Activated CD4-positive, alpha-beta T cell treated with anti-CD3 and anti-CD28 coated beads for 48 hours (primary cell): ENCODE data around the gene GNRH2.
"Not testable (repeated sequence)": the region's sequence is repeated elsewhere in the genome, so short reads cannot be mapped to it uniquely, and the experiment has no call there.

Experiments used
- DNase-seq: peaks from one replicate; pipeline ENCODE4 v3.0.0-alpha.2; 2020

GNRH2 gene, protein sequence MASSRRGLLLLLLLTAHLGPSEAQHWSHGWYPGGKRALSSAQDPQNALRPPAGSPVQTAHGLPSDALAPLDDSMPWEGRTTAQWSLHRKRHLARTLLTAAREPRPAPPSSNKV

GRCh38 chr20:3043322-3043721 lies at the start of gene GNRH2:
GNRH2 (plus strand) TSS chr20:3043622; CDS start chr20:3044415, 793 bp downstream.
- DNase-seq, result no peak

- no peak for DNase-seq
These were observed 47.6 kb upstream of the GNRH2 start for GRCh38 chr20:2995796-2996195.

DNA sequence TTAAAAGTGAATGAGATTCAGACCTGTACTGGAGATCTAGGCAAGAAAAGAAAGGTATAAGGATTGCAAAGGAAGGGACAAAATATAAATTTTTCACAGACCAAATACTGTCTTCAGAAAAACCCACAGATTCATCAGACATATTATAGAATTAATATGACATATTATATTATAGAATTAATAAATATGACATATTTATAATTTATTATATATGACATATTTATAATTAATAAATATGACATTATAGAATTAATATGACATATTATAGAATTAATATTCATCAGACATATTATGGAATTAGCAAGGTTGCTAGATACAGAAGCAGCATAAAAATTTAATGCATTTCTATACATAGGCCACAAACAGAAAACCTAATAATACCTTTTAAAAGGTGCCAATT lies 44.7 kb upstream of the GNRH2 start:
- DNase-seq, result no peak

- no peak for DNase-seq
These were observed 42.4 kb upstream of the GNRH2 start for GRCh38 chr20:3000852-3001523.

GRCh38 chr20:3003416-3003815 lies 40.0 kb upstream of the GNRH2 start:
- DNase-seq, result no peak

DNA sequence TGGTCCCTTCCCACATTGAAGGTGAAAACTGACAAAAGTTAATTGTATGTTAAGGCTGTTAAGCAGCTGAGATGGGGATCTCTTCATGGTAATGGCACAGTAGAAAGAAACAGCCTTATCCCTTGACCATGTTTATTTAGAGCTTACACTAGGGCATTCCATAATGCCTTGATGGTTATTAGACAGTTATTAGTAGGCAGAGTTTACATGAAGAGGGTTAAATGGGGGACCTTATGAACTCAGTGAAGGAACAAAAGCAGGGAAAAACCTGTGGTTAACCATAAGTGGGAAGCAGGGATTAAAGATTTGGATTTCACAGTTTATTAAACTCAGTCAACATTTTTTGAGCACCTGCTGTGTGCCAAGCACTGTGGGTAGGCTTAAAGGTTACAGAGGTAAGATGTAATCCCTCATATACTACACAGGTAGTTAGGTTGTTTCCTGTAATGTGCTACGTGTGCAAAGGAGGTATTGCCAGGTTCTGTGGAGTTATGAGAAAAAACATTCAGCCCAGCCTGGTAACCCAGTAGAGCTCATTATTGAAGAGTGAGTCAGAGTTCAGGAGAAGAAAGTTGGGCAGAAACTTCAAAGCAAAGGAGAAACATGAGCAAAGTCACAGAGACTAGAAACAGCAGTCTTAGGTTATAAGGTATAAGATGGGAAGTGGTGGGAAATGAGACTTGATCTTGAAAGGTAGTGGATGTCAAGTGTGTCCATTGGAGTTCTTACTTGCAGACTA lies 32.3 kb upstream of the GNRH2 start:
- peak; percentile 46 for DNase-seq

DNA sequence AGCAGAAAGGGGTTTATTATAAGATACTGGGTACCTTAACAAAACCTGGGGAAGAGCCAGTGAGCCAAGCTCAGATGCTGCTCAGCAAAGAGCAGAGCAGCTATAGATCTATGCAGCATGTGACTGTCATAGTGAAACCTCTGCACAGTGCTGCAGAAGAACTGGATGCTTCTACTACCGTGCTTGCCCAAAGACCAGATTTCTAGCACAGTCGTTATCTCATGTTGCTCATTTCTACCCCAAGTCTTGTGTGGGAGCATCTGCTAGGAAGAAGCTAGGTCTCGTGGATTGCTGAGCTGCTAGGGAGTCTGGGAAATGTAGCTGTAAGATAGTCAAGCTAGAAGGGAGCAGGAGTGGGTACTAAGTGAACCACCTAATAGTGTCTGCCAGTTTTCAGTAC lies 31.7 kb upstream of the GNRH2 start:
- peak; percentile 62 for DNase-seq

GRCh38 chr20:3013771-3014170 lies 29.7 kb upstream of the GNRH2 start:
- DNase-seq, result peak; percentile 33

DNA sequence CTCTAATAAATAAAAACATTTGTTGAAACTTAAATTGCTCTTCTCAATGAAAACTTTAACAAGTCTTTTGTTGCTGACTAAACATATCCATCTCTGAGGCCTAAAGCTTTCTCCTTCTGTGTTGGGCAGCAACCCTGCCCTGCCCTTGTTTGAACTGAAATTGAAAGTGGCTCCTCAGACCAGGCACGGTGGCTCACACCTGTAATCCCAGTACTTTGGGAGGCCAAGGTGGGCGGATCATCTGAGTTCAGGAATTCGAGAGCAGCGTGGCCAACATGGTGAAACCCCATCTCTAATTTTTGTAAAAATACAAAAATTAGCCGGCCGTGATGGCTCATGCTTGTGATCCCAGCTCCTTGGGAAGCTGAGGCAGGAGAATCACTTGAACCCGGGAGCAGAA lies 29.2 kb upstream of the GNRH2 start:
- peak; percentile 61 for DNase-seq

GRCh38 chr20:3014662-3015061 lies 28.8 kb upstream of the GNRH2 start:
- peak; percentile 74 for DNase-seq

- DNase-seq, result peak; percentile 36
These were observed 28.1 kb upstream of the GNRH2 start for GRCh38 chr20:3015302-3015701.

DNA sequence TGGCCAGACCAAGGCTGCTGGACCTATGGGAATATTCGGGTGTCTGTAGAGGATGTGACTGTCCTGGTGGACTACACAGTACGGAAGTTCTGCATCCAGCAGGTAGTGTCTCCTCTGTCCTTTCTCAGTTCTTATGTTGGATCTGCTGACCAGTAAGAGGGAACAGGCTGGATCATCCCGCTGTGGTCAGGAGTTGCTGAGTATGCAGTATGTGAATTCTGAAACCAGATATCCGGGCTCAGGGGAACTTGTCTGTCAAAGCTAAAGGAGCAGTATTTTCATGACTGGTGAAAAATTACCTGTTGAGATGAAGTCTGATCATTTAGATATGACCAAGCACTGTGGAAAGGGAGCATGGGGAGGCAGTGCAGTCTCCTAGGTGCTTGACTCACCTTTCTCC lies 22.1 kb upstream of the GNRH2 start:
- no peak for DNase-seq

DNA sequence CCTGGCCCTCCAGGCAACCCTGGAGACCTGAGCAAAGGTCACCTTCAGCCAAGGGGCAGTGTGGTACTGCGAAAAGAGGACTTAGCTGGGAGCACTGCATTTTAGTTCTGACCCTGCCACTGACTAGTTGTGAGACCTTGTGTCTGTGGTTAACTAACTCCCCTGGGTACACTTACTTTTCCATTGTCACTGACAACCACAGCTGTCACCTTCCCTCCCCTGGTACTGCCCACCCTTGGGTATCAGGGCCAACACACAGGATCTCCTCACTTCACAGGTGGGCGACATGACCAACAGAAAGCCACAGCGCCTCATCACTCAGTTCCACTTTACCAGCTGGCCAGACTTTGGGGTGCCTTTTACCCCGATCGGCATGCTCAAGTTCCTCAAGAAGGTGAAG lies 21.6 kb upstream of the GNRH2 start:
- no peak for DNase-seq

- DNase-seq, result not testable (repeated sequence)
These were observed 20.6 kb upstream of the GNRH2 start for GRCh38 chr20:3022559-3023490.

- no peak for DNase-seq
These were observed 15.4 kb upstream of the GNRH2 start for GRCh38 chr20:3027987-3028386.

DNA sequence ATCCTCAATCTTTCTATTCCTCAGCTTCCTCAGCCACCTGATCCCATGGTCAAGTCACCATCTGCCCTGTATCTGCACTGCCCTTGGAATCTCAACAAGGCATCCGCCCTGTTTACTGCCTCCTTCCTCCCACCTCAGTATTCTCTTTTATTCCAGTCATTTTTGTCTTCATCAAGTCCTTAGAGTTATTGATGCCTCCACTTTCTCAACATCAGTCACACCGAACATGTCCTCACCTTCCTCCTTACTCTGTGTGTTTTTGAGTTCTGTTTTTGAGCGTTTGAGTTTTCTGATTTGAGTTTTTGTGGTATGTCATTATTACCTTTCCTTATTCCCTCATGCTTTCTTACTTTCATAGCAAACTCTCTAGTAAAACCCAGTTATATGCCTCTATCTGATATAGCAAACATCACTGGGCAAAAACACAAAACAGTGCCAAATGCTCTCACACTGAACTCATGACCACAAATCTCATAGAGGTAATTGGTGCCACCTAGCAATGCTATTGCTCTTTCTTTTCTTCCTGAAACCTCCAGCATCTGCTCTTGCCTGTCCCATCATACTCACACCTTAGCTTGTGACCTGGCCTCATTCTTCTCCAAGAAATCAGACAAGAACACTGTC lies 11.8 kb upstream of the GNRH2 start:
- DNase-seq, result no peak

DNA sequence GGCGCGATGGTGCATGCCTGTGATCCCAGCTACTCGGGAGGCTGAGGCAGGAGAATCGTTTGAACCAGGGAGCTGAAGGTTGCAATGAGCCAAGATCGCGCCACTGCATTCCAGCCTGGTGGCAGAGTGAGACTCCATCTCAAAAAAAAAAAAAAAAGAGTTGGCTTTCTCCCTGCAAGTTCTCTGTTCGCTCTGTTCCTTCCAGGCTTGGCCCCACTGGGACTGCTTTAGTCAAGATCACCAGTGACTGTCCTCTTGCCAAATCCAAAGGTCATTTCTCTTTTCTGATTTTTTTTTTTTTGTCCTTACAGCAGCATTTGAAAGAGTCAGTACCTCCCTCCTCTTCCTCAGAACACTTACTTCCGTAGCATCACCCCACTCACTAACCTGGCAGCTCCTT lies 10.8 kb upstream of the GNRH2 start:
- no peak for DNase-seq

DNA sequence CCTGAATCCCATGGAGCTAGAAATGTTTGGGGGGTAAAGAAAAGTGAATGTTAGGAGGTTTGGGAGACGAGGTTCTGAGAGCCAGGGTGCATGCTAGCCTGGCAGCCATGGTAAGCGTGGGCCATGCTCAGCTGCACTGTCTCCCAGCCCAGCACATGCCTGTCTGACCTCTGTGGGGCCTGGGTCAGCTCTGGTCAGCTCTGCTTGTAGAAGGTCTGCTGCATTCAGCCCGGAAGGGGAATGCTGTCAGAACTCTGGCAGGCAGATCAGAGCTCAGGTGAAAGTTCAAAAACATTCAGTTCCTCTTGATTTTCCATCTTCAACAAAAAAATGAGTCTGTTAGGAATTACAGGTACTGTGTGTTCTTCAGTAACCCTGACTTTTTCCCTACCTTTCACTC lies 5.8 kb upstream of the GNRH2 start:
- DNase-seq, result no peak

DNA sequence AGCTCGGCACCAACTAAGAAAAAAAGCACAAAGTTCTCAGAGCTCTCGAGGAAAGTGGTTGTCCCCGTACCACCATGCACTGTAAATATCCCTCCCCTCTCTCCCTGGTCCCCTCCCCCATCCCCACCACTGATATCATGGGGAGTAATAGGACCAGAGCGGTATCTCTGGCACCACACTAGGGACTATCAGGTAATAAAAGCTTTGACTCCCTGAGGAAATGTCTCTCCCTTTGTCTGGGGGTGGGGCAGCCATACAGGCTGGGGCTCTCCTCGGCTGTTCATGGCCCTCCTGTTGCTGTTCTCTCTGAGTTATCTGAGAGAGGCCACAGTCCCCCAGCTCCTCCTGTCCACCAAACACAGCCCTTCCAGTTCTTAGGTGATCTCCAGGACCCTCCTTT lies 5.0 kb upstream of the GNRH2 start:
- DNase-seq, result no peak

- no peak for DNase-seq
These were observed 4.0 kb upstream of the GNRH2 start for GRCh38 chr20:3039426-3039825.

- no peak for DNase-seq
These were observed 3.3 kb upstream of the GNRH2 start for GRCh38 chr20:3040086-3040485.

GRCh38 chr20:3041854-3042409 lies 1.5 kb upstream of the GNRH2 start:
- no peak for DNase-seq

- DNase-seq, result no peak
These were observed 797 bp upstream of the GNRH2 start for GRCh38 chr20:3042625-3043024.
